SU-DHL-6 (cell line): ENCODE data around the gene TMEM131L.

ENCODE experiments used
- EZH2phosphoT487 ChIP-seq: fragments of 200-600 bp; sonication (generic), shearing (Covaris generic); conservative IDR thresholded peaks from 2 replicates; pipeline ENCODE4 v1.6.1; 2018; ENCODE audit warnings: mild to moderate bottlenecking, antibody characterized with exemption, low read length, moderate library complexity, mixed read lengths
- TF ChIP-seq, protein P1 (sequence below): fragments of 200-600 bp; sonication (generic); IDR thresholded peaks from one replicate; pipeline ENCODE4 v1.5.1; 2017; ENCODE audit warnings: antibody characterized with exemption, mild to moderate bottlenecking, low read length, moderate library complexity; ENCODE audit not compliant: insufficient read depth, poor library complexity, severe bottlenecking

DNA sequence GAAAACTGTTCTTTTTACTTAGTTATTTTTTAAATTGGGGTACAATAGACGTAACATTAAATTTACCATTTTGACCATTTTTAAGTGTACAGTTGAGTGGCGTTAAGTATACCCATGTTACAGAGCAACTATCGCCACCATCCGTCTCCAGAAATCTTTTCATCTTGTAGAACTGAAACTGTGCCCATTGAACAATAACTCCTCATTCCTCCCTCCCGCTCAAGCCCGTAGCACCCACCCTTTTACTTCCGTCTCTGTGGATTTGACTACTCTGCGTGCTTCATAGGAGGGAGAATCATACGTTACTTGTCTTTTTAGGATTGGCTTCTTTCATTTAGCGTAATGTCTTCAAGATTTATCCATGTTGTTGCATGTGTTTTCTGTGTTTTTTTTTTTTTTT, 55.3 kb downstream of the TMEM131L start:
- TF ChIP-seq, protein P1, sequence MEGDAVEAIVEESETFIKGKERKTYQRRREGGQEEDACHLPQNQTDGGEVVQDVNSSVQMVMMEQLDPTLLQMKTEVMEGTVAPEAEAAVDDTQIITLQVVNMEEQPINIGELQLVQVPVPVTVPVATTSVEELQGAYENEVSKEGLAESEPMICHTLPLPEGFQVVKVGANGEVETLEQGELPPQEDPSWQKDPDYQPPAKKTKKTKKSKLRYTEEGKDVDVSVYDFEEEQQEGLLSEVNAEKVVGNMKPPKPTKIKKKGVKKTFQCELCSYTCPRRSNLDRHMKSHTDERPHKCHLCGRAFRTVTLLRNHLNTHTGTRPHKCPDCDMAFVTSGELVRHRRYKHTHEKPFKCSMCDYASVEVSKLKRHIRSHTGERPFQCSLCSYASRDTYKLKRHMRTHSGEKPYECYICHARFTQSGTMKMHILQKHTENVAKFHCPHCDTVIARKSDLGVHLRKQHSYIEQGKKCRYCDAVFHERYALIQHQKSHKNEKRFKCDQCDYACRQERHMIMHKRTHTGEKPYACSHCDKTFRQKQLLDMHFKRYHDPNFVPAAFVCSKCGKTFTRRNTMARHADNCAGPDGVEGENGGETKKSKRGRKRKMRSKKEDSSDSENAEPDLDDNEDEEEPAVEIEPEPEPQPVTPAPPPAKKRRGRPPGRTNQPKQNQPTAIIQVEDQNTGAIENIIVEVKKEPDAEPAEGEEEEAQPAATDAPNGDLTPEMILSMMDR, result peak; percentile 12
- no peak for TF ChIP-seq EZH2phosphoT487
